Coronary artery (tissue), 2 donors: Measurements from ENCODE around the gene PTPN21.

Source experiments
- DNase-seq: peaks from one replicate; pipeline ENCODE4 v3.0.0-alpha.2; 2017; ENCODE audit warnings: low spot score
- H3K27ac ChIP-seq, 2 donors: fragments of 200-600 bp; sonication (generic); one replicate each; pipeline ENCODE4 v1.5.1; 2016 to 2019
- H3K4me3 ChIP-seq: fragments of 200-600 bp; sonication (generic); 2 replicates; pipeline ENCODE4 v1.5.1; 2016; ENCODE audit warnings: mild to moderate bottlenecking, moderate library complexity
- TF ChIP-seq, protein P1 (sequence below): fragments of 200-600 bp; sonication (generic); IDR thresholded peaks from one replicate; pipeline ENCODE4 v1.5.1; 2019; ENCODE audit warnings: antibody characterized with exemption

Gene PTPN21

DNA sequence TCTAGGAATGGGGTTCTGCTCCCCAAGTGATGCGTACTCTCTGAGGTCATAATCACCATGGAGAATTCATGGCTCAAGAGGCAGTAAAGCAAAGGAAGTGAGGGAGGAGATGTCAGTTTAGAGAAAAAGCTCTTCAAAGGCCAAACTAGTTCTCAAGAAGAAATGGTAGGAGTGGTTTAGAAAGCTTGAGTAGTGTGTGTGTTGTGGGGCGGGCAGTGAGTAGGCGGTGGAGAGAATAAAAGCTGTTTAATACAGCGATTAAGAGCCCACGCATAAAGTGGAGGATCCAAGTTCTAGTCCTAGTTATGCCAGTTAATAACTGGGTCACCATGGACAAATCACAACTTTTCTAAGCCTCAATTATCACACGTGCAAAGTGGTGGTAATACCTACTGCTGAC is 55.6 kb downstream of the PTPN21 start:
- no peak for DNase-seq
- H3K4me3 ChIP-seq = no peak overlapping the region
- no peak overlapping the region for H3K27ac ChIP-seq
- TF ChIP-seq, protein P1, sequence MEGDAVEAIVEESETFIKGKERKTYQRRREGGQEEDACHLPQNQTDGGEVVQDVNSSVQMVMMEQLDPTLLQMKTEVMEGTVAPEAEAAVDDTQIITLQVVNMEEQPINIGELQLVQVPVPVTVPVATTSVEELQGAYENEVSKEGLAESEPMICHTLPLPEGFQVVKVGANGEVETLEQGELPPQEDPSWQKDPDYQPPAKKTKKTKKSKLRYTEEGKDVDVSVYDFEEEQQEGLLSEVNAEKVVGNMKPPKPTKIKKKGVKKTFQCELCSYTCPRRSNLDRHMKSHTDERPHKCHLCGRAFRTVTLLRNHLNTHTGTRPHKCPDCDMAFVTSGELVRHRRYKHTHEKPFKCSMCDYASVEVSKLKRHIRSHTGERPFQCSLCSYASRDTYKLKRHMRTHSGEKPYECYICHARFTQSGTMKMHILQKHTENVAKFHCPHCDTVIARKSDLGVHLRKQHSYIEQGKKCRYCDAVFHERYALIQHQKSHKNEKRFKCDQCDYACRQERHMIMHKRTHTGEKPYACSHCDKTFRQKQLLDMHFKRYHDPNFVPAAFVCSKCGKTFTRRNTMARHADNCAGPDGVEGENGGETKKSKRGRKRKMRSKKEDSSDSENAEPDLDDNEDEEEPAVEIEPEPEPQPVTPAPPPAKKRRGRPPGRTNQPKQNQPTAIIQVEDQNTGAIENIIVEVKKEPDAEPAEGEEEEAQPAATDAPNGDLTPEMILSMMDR = no peak

DNA sequence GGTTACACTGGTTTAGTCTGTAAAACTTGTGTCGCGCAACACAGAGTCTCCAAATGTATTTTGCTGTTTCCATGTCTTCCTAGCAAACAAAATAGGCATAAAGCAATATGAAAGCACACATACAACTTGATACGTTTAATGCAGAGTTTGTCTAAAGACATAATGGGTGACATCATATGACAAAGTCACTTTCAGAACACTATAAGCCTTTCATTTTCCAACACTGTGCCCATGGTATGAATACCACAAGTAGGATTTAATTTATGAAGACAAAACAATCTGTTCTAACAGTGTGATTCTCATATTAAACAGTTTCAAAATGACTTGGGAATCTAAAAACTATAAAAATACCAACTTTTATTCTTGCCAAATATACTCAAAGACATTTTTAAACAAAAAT is 58.4 kb downstream of the PTPN21 start:
- DNase-seq = no peak
- no peak overlapping the region for H3K4me3 ChIP-seq
- no peak overlapping the region for H3K27ac ChIP-seq
- TF ChIP-seq, protein P1 = no peak

DNA sequence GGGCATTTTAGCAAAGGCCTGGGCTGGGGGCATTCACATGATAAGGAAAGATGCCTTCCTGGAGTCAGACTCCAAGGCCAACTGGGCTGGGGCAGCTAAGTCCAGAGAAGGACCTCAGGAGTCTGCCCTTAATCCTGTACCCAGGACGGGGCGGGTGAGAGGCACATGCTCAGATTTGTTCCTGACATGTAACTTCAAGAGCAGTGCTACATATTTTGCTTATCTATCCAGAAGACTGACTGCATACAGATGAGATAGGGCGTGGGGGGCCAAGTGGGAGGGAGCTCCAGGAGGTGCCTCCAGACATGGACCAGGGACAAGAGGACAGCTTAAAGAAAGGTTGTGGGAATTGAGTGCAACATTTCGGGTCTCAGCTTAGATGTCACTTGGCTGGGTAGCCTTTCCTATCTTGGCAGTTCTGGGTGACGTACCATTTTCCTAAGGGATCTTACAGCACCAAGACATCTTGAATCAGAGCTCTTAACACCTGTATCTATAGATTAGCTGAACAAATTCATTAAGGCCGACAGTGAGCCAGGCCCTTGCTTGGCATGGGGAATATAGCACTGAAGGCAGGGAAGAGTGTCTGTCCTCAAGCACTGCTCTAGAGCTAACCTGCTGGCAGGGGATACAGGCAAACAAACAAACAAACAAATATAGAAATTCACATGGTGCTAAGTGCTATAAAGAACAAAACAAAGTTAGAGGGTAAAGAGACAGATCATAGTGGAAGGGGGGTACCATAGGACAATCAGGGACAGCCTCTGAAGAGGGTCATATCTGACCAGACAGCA is 61.2 kb downstream of the PTPN21 start:
- no peak for DNase-seq
- Histone ChIP-seq H3K27ac (no peak overlapping the region), H3K4me3 (no peak overlapping the region)
- TF ChIP-seq, protein P1 = no peak

DNA sequence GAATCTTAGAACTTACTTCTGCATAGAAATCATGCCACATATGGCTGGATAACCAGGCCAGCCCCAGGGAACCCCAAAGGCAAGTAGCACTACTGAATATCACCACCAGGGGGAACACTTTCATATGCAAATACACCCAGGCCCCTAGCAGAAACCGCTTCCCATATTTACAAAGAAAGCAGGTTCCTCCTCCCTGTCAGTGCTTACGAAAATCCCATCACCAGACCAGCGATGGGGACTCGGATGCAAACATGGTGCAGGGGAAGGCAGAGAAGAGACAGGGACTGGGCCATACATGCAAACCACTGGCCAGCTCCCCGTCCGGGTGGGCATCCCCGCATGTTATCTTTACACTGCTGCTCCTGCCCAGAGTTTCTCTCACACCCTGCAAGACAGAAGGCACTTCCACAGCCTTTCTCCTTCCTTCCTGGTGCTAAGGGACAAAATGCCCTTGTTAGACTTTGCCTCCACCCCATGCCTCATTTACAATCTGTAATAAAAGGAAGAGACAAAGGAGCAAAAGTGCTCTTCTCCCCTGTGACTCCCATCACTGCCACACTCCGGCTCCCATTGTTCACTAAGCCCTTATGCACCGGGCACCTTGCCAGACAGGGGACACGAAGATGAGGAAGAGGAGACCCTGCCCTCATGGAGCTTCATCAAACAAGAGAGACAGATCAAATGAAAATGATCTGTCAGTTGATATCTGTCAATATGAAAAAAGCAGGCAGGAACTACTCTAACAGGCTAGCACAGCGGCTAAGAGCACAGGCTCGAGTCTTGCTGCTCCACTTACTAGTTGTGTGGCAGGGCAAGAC is 62.3 kb downstream of the PTPN21 start:
- no peak for DNase-seq
- no peak overlapping the region for H3K4me3 ChIP-seq
- TF ChIP-seq, protein P1 = peak; percentile 80
- no peak overlapping the region for H3K27ac ChIP-seq

DNA sequence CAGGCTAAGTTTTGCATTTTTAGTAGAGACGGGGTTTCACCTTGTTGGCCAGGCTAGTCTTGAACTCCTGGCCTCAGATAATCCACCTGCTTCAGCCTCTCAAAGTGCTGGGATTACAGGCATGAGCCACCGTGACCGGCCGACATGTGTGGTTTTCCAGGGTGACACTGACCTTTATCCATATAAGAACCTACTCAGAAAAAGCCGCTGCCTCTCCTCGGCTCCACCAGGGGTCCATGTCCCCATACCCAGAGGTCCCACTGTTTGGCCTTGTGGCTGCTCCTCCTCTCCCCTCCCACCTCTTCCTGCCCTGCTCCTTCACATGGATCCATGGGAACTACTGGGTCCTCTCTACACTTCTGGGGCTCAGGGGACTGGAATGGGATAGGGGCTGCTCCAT is 64.6 kb downstream of the PTPN21 start:
- TF ChIP-seq, protein P1 = no peak

DNA sequence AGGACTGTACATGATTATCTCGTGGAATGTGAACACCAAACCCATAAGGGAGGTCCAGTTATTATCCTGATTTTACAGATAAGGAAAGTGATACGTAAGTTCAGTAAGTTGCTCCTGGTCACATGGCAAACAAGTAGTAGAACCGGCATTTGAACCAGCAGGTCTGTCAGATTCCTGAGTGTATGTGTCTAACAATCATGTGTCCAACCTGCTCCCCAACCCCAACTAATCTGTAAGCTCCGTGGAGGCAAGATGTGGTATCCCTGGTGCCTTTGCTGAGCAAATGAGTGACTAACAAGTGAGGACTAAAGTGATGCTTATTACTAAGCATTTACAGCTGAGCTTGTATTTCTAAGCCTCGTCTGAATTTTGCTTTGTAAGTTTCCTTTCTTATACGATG is 65.9 kb downstream of the PTPN21 start:
- DNase-seq = no peak
- Histone ChIP-seq H3K27ac (no peak overlapping the region), H3K4me3 (no peak overlapping the region)
- TF ChIP-seq, protein P1 = no peak

More for the DNA sequence above, 64.6 kb downstream of the PTPN21 start:
- Histone ChIP-seq H3K4me3 (no peak overlapping the region), H3K27ac (no peak overlapping the region)
- DNase-seq = no peak

DNA sequence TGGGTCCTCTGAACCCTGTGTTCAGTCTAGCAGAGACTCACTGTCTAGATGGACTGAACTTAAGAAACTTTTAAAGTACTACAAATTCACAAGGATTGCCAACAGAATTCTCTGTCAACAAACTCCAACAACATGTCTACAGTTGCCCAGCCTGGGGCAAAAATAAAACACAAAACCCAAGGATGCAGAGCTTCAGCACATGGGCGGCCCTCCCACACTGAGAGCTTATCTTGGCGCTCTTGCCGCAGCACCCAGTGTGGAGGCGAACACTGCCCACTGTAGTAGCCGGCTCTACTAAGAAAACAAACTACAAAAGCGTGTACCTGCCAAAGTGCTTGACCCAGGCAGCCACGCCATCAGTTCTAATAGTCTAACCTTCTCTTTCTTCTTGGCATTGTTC is 66.7 kb downstream of the PTPN21 start:
- DNase-seq = no peak
- H3K4me3 ChIP-seq = no peak overlapping the region
- TF ChIP-seq, protein P1 = no peak
- no peak overlapping the region for H3K27ac ChIP-seq
